HepG2 (cell line): Measurements from ENCODE around the gene B3GNT5. TPM values are rescaled to one million over a fixed set of nuclear protein-coding genes. Genes with fewer than 3 reads are reported as not detected.

ENCODE experiments used
- ATAC-seq: fragments of 200-7000 bp; cut with Tn5 transposase; 3 replicates; pipeline ENCODE4 v1.9.1; 2020; ENCODE audit warnings: mild to moderate bottlenecking, moderate library complexity
- BruUV-seq: library from RNA; stranded (reverse); fragments of 400-500 nt; replicated peaks from 2 replicates; lab custom pipeline; 2021; lab: Mats Ljungman, UMichigan
- CTCF ChIA-PET: fragments of 300-600 bp; formaldehyde crosslinking; extraction: SDS; loops from one replicate; lab custom pipeline; 2021; ENCODE audit warnings: low total read pairs, inconsistent platforms, low intra/inter-chr PET ratio; lab: Yijun Ruan, JAX
- POLR2A ChIA-PET: fragments of 350-600 bp; sonication (Branson Sonifier 250); formaldehyde crosslinking; loops from one replicate; lab custom pipeline; 2020; ENCODE audit warnings: antibody characterized with exemption, inconsistent platforms; lab: Yijun Ruan, JAX
- DNase-seq: peaks from one replicate; pipeline ENCODE4 v3.0.0-alpha.2; 2015; ENCODE audit warnings: low spot score
- FAIRE-seq: peaks from 3 replicates; lab custom pipeline; 2011; peaks lifted over from hg19 to GRCh38; lab: Jason Lieb, UNC
- H2AFZ ChIP-seq: one replicate; pipeline ENCODE4 v1.6.1; 2011; ENCODE audit warnings: low read length, inconsistent platforms
- H3K27ac ChIP-seq: fragments of 300-600 bp; 3 replicates; pipeline ENCODE4 v1.8.0; 2011; ENCODE audit warnings: mixed run types, mild to moderate bottlenecking, mixed read lengths, low read length, inconsistent platforms; ENCODE audit not compliant: insufficient read depth; ENCODE audit errors: extremely low read length
- H3K27me3 ChIP-seq, 2 experiments: fragments of 200-600 bp in 1 of 2; 2 replicates in 1 of 2; 3 replicates in 1 of 2; pipeline versions ENCODE4 v1.6.0 to v1.8.0; 2011; ENCODE audit warnings: low read length in 2 of 2, mild to moderate bottlenecking in 2 of 2, moderate library complexity in 2 of 2, inconsistent platforms in 1 of 2; ENCODE audit not compliant: insufficient read depth in 2 of 2, control insufficient read depth in 1 of 2
- H3K36me3 ChIP-seq, 2 experiments: fragments of 200-600 bp in 1 of 2; replicated peaks in 1 of 2; 2 replicates in 1 of 2; 3 replicates in 1 of 2; pipeline versions ENCODE4 v1.5.1 to v1.8.0; 2011; ENCODE audit warnings: low read length in 2 of 2, inconsistent platforms in 1 of 2; ENCODE audit not compliant: insufficient read depth in 2 of 2, control insufficient read depth in 1 of 2
- H3K4me1 ChIP-seq: 2 replicates; pipeline ENCODE4 v1.5.1; 2012; ENCODE audit warnings: low read length, inconsistent platforms; ENCODE audit not compliant: insufficient read depth
- H3K4me2 ChIP-seq: 2 replicates; pipeline ENCODE4 v1.6.0; 2011; ENCODE audit warnings: low read depth, low read length, inconsistent platforms
- H3K4me3 ChIP-seq, 3 experiments: fragments of 200-600 bp in 1 of 3; sonication (generic), shearing (Covaris generic) in 1 of 3; replicated peaks in 1 of 3; 2 replicates each; pipeline ENCODE4 v1.5.1; 2011 to 2016; ENCODE audit warnings: low read length in 3 of 3, inconsistent platforms in 2 of 3, low read depth in 2 of 3, mild to moderate bottlenecking in 2 of 3, control low read depth in 1 of 3, mixed read lengths in 1 of 3; ENCODE audit not compliant: insufficient read depth in 1 of 3
- H3K79me2 ChIP-seq: one replicate; pipeline ENCODE4 v1.6.1; 2011; ENCODE audit warnings: low read length, inconsistent platforms; ENCODE audit not compliant: insufficient read depth
- H3K9ac ChIP-seq: 2 replicates; pipeline ENCODE4 v1.6.0; 2011; ENCODE audit warnings: mild to moderate bottlenecking, low read depth, low read length, inconsistent platforms; ENCODE audit not compliant: insufficient read depth
- H3K9me3 ChIP-seq: 2 replicates; pipeline ENCODE4 v1.5.1; 2012; ENCODE audit warnings: mild to moderate bottlenecking, low read length
- H4K20me1 ChIP-seq: 2 replicates; pipeline ENCODE4 v1.6.0; 2011; ENCODE audit warnings: inconsistent platforms, mild to moderate bottlenecking, low read length, moderate library complexity; ENCODE audit not compliant: insufficient read depth
- ATF4 ChIP-seq, 2 experiments: fragments of 450-650 bp in 1 of 2; sonication (generic) in 1 of 2; formaldehyde crosslinking; IDR thresholded peaks; 2 replicates each; pipeline versions ENCODE4 v1.5.0 to v1.8.0; 2020 to 2022; ENCODE audit warnings: mild to moderate bottlenecking in 1 of 2, missing genetic modification reagents in 1 of 2
- CENPX ChIP-seq: sonication (generic); formaldehyde crosslinking; IDR thresholded peaks from 2 replicates; pipeline ENCODE4 v1.9.0; 2021; ENCODE audit warnings: mild to moderate bottlenecking, missing genetic modification reagents, moderate library complexity
- FOXP1 ChIP-seq, 2 experiments: fragments of 450-650 bp in 1 of 2; IDR thresholded peaks; 2 replicates each; pipeline ENCODE4 v1.6.1; 2017 to 2018; ENCODE audit warnings: antibody characterized with exemption in 1 of 2
- FOXP4 ChIP-seq: sonication (generic); formaldehyde crosslinking; IDR thresholded peaks from 2 replicates; pipeline ENCODE4 v1.4.0; 2020; ENCODE audit warnings: missing genetic modification reagents
- PAWR ChIP-seq: sonication (generic); formaldehyde crosslinking; IDR thresholded peaks from 2 replicates; pipeline ENCODE4 v1.4.0; 2020; ENCODE audit warnings: missing genetic modification reagents, mild to moderate bottlenecking, borderline replicate concordance
- SATB2 ChIP-seq: sonication (generic); formaldehyde crosslinking; IDR thresholded peaks from 2 replicates; pipeline ENCODE4 v1.5.0; 2020; ENCODE audit warnings: missing genetic modification reagents
- SMC3 ChIP-seq: IDR thresholded peaks from 2 replicates; pipeline ENCODE4 v1.6.1; 2011; ENCODE audit warnings: low read length, improper control_type of control experiment
- ZBTB21 ChIP-seq: sonication (generic); formaldehyde crosslinking; IDR thresholded peaks from 2 replicates; pipeline ENCODE4 v1.4.0; 2020; ENCODE audit warnings: missing genetic modification reagents
- ZMAT3 ChIP-seq: sonication (generic); formaldehyde crosslinking; conservative IDR thresholded peaks from 2 replicates; pipeline ENCODE4 v1.7.0; 2021; ENCODE audit warnings: missing genetic modification reagents
- ZNF792 ChIP-seq: IDR thresholded peaks from 2 replicates; pipeline ENCODE4 v1.6.1; 2016
- WGBS: methylation state at CpG from one replicate; pipeline ENCODE4 v1.1.6; 2017; ENCODE audit warnings: low lambda C conversion rate; 5-methylcytosine and 5-hydroxymethylcytosine counted together
- in situ Hi-C: cut with HindIII; loops from 2 replicates; pipeline ENCODE4 v1.10.0; 2017; ENCODE audit warnings: low pct_unique_long_range_greater_than_20kb; ENCODE audit not compliant: extremely low pct_ligation_motif_present
- intact Hi-C: fragments of 100-400 bp; cut with micrococcal nuclease; formaldehyde crosslinking; loops from one replicate; pipeline ENCODE4 v1.10.0; 2022; ENCODE audit not compliant: unreplicated experiment
- polyA plus RNA-seq, 8 experiments: library from polyadenylated mRNA; depleted of rRNA in 3 of 8; stranded (reverse) in 7 of 8; unstranded in 1 of 8; fragments of >200 nt; fragmentation: Illumina TruSeq in 4 of 8; extraction: Trizol in 4 of 8; gene quantifications; 2 replicates each; pipeline versions ENCODE4 v1.2.1 to v1.2.3, GENCODE V29; 2011 to 2016; ENCODE audit warnings: low read depth in 4 of 8, missing spikeins in 1 of 8, mixed read lengths in 1 of 8; ENCODE audit not compliant: insufficient read depth in 1 of 8
- total RNA-seq, 5 experiments: library from RNA; depleted of rRNA; stranded (reverse); fragments of >200 nt; fragmentation: Illumina TruSeq; extraction: Trizol; gene quantifications; 2 replicates each; pipeline ENCODE4 v1.2.3, GENCODE V29; 2016; ENCODE audit warnings: low read depth in 1 of 5

Gene B3GNT5
- total and polyA plus RNA-seq, 2 of the 13 experiments (the other 11 are each of a cell fraction or from before 2014, with no cell fraction given): not detected

- H3K36me3 ChIP-seq: no peaks in the 10 kb centered on the region
- no peak overlapping the region for H3K4me2 ChIP-seq
- ATAC-seq (no peak), DNase-seq (no peak), FAIRE-seq (no peak)
- ChIA-PET CTCF (no interaction called here), POLR2A (no interaction called here)
- intact Hi-C loops: no loop called here
- H3K27me3 ChIP-seq: peaks cover 1 to 18% of the 10 kb centered on the region in 2 experiments; a peak in 4 of 5 replicates
- WGBS: 22% methylated on average over 5 of the region's 5 CpGs
- peaks cover 12% of the 10 kb centered on the region for H3K4me1 ChIP-seq
- H2AFZ ChIP-seq: no peak overlapping the region
- in situ Hi-C loops: no loop called here
- no TSS peak for BruUV-seq
- no peak for TF ChIP-seq CENPX (CRISPR knock-in tag)
- no peak for TF ChIP-seq ATF4 (CRISPR knock-in tag; IDR thresholded peaks at IDR 0.05)
- no peak for TF ChIP-seq FOXP4 (CRISPR knock-in tag)
- TF ChIP-seq FOXP1 (IDR thresholded peaks at IDR 0.05): no peak
- no peak for TF ChIP-seq FOXP1 (CRISPR knock-in tag; IDR thresholded peaks at IDR 0.05)
- no peak for TF ChIP-seq SMC3
- no peak for TF ChIP-seq PAWR (CRISPR knock-in tag)
- no peak for TF ChIP-seq ZNF792 (CRISPR knock-in tag)
- no peak for TF ChIP-seq ZBTB21
- TF ChIP-seq SATB2: no peak
- TF ChIP-seq ZMAT3 (CRISPR knock-in tag): no peak
- H3K79me2 ChIP-seq: no peaks in the 10 kb centered on the region
- H4K20me1 ChIP-seq: no peaks in the 10 kb centered on the region
- no peak overlapping the region for H3K4me3 ChIP-seq
- H3K27ac ChIP-seq: no peak overlapping the region
- no peak overlapping the region for H3K9ac ChIP-seq
- no peaks in the 10 kb centered on the region for H3K9me3 ChIP-seq
Observed at GRCh38 chr3:183264268-183264667, 11.2 kb downstream of the B3GNT5 start.
